Measurements from ENCODE around the gene DECR2.

The DECR2 gene

DNA sequence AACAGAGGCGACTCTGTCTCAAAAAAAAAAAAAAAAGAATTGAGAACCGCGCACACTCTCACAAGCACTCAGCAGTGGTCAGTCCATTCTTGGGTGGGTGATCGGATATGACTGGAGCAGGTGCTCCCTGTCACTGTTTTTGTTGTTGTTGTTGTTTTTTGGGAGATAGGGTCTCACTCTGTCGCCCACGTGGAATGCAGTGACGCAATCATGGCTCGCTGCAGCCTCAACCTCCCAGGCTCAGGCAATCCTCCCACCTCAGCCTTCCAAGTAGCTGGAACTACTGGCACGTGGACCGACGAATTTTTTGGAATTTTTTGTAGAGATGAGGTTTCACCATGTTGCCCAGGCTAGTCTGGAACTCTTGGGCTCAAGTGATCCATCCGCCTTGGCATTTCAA, 53.8 kb downstream of the DECR2 start:
- no peak for DNase-seq (ENCODE audit: low read depth)
- TF ChIP-seq, protein P1, sequence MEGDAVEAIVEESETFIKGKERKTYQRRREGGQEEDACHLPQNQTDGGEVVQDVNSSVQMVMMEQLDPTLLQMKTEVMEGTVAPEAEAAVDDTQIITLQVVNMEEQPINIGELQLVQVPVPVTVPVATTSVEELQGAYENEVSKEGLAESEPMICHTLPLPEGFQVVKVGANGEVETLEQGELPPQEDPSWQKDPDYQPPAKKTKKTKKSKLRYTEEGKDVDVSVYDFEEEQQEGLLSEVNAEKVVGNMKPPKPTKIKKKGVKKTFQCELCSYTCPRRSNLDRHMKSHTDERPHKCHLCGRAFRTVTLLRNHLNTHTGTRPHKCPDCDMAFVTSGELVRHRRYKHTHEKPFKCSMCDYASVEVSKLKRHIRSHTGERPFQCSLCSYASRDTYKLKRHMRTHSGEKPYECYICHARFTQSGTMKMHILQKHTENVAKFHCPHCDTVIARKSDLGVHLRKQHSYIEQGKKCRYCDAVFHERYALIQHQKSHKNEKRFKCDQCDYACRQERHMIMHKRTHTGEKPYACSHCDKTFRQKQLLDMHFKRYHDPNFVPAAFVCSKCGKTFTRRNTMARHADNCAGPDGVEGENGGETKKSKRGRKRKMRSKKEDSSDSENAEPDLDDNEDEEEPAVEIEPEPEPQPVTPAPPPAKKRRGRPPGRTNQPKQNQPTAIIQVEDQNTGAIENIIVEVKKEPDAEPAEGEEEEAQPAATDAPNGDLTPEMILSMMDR (conservative IDR thresholded peaks at IDR 0.05; ENCODE audit: low read depth, low read length) = no peak
- no peak overlapping the region for H3K4me3 ChIP-seq (ENCODE audit: low read length)

DNA sequence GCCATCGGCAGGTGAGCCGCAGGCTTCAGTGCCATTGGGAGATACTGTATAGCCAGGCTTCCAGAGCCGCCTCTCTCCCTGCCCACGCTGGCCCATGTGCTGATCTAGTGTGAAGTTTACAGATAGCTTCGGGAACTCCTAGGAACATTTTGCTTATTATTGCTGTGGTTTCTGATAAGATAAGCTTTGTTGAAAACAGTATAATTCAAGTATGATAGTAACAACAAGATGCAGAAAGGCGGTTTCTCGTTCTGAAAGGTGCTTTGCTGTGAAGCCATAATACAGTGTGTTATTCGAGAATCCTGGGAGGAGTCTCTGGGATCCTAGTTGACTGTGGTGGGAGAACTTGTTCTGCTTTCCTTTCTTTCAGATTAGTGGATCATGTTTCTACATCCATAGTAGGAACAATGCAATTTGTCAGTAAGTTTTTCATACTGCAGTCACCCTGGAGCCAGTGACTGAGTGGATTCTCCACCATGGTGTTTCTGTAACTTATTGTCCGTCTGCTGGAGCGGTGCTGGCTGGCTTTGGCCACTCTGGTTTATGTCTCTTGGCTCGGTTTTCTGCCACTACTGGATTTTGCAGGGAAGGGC, 55.3 kb downstream of the DECR2 start:
- DNase-seq (ENCODE audit: low read depth) = no peak
- TF ChIP-seq, protein P1 (conservative IDR thresholded peaks at IDR 0.05; ENCODE audit: low read depth, low read length) = no peak
- H3K4me3 ChIP-seq (ENCODE audit: low read length) = no peak overlapping the region

DNA sequence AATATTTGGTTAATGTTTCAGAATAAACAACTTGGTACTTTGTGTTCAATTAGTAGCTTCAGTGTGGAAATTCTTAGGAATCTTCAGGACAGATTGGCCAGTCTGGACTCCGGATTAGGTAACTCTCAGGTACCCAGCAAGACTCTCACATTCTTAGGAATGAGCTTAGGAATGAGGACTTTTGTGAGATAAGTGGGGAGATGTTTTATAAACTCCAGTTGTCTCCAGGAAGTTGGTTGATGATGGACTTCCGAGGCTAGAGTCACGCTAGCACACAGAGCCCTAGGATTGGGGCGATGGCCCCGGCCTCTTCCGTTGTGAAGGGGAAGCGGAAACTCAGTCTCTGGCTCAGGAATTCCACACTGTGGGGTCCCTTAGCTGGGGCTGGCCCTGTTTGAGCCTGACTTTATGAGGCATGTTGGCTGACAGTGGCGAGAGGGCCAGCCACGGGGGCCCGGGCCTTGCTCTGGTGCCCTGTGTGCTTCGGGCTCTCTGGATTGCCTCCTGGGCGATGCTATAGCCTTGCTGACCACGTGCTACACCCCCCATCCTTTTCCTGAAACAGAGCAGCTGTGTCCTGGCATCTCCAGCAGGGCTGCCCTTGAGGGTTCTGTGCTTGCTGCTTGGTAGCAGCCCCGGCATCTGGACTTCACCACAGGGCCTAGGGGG, 56.2 kb downstream of the DECR2 start:
- DNase-seq (ENCODE audit: low read depth) = no peak
- H3K4me3 ChIP-seq (ENCODE audit: low read length) = no peak overlapping the region
- TF ChIP-seq, protein P1 (conservative IDR thresholded peaks at IDR 0.05; ENCODE audit: low read depth, low read length) = no peak

DNA sequence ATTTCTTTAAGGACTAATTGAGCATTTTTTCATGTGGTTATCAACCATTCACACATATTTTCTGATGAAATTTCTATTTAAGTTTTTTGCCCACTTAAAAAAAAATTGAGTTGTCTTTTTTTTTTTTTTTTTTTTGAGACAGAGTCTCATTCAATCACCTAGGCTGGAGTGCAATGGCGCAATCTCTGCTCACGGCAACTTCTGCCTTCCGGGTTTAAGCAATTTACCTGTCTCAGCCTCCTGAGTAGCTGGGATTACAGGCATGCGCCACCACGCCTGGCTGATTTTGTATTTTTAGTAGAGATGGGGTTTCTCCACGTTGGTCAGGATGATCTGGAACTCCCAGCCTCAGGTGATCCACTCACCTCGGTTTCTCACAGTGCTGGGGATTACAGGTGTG, 58.1 kb downstream of the DECR2 start:
- TF ChIP-seq, protein P1 (conservative IDR thresholded peaks at IDR 0.05; ENCODE audit: low read depth, low read length) = no peak
- DNase-seq (ENCODE audit: low read depth) = no peak

DNA sequence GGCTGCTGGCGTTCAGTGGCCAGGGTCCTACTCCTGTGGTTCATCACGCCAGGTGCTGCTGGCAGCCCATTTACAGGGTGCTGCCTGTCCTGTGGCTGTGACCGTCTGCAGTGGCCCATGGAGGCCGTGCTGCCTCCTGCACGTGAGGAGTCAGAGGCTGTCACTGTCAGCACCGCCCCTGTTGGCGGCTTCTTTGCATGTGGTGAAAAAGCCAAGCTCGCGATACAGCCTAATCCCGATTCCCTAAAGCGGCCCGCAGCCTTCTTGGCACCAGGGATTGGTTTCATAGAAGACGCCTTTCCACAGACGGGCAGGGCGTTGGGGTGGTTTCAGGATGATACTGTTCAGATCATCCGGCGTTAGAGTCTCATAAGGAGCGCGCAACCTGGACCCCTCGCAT, 59.1 kb downstream of the DECR2 start:
- H3K4me3 ChIP-seq (ENCODE audit: low read length) = no peak overlapping the region
- TF ChIP-seq, protein P1 (conservative IDR thresholded peaks at IDR 0.05; ENCODE audit: low read depth, low read length) = no peak
- no peak for DNase-seq (ENCODE audit: low read depth)

More for the DNA sequence above, 58.1 kb downstream of the DECR2 start:
- no peak overlapping the region for H3K4me3 ChIP-seq (ENCODE audit: low read length)
